Calu3 (cell line): ENCODE measurements around the gene GMPR2. TPM values are rescaled to one million over a fixed set of nuclear protein-coding genes. Genes with fewer than 3 reads are reported as not detected.

Experiments used
- Bru-seq: library from RNA; stranded (reverse); fragments of 400-500 nt; gene quantifications from one replicate; lab custom pipeline; 2021; lab: Mats Ljungman, UMichigan
- BruChase-seq, 2 experiments: library from RNA; stranded (reverse); fragments of 400-500 nt; gene quantifications; one replicate each; lab custom pipeline; 2021; lab: Mats Ljungman, UMichigan
- BruUV-seq: library from RNA; stranded (reverse); fragments of 400-500 nt; replicated peaks from 2 replicates; lab custom pipeline; 2021; lab: Mats Ljungman, UMichigan
- CTCF ChIA-PET: fragments of 300-600 bp; sonication (Branson Sonifier 250); formaldehyde crosslinking; loops from one replicate; lab custom pipeline; 2022; ENCODE audit warnings: antibody characterized with exemption; lab: Charles Lee
- DNase-seq: peaks from one replicate; pipeline ENCODE4 v3.0.0; 2022
- H3K27ac Mint-ChIP-seq: one replicate; pipeline ENCODE4 v1.8.0; 2022; ENCODE audit warnings: mixed read lengths; ENCODE audit not compliant: unreplicated experiment
- H3K27me3 Mint-ChIP-seq: one replicate; pipeline ENCODE4 v1.8.0; 2022; ENCODE audit warnings: mixed read lengths; ENCODE audit not compliant: unreplicated experiment
- H3K36me3 Mint-ChIP-seq: one replicate; pipeline ENCODE4 v1.8.0; 2022; ENCODE audit warnings: mild to moderate bottlenecking, moderate library complexity, mixed read lengths; ENCODE audit not compliant: insufficient read depth, unreplicated experiment
- H3K4me1 Mint-ChIP-seq: one replicate; pipeline ENCODE4 v1.8.0; 2022; ENCODE audit warnings: mild to moderate bottlenecking, low read depth, mixed read lengths; ENCODE audit not compliant: unreplicated experiment
- H3K4me3 Mint-ChIP-seq: one replicate; pipeline ENCODE4 v1.8.0; 2022; ENCODE audit warnings: mild to moderate bottlenecking, low read depth, moderate library complexity, mixed read lengths; ENCODE audit not compliant: unreplicated experiment
- H3K9me3 Mint-ChIP-seq: one replicate; pipeline ENCODE4 v1.8.0; 2022; ENCODE audit warnings: low read depth, mixed read lengths; ENCODE audit not compliant: unreplicated experiment
- CTCF ChIP-seq: fragments of 200-600 bp; IDR thresholded peaks from one replicate; pipeline ENCODE4 v1.8.0; 2022; ENCODE audit warnings: antibody characterized with exemption; ENCODE audit not compliant: unreplicated experiment
- intact Hi-C: fragments of 100-400 bp; cut with micrococcal nuclease; formaldehyde crosslinking; loops from one replicate; pipeline ENCODE4 v1.10.0; 2022; ENCODE audit not compliant: unreplicated experiment
- long read RNA-seq: library from polyadenylated mRNA; stranded (forward); transcript quantifications from one replicate; pipeline ENCODE4 v2.0.0, GENCODE V29; 2022
- total RNA-seq: library from RNA; stranded (reverse); gene quantifications from 2 replicates; pipeline ENCODE4 v1.2.3, GENCODE V29; 2022

GMPR2 gene
- 61.3 and 63.4 TPM in 2 replicates for total RNA-seq
- percentile 74 among the genes with signal in this experiment for Bru-seq, nascent RNA
- percentile 79 among the genes with signal in this experiment for BruChase-seq, experiment 1, labeled RNA remaining after a 6-hour chase
- BruChase-seq, experiment 2, labeled RNA remaining after a 2-hour chase = percentile 78 among the genes with signal in this experiment
- long read RNA-seq, transcript GMPR2-203 (10 exons, 1,652 nt) = minor isoform, 6 of 53 reads
- long read RNA-seq, transcript GMPR2-204 (9 exons, 1,864 nt) = minor isoform, 7 of 53 reads
- long read RNA-seq, transcript GMPR2-202 (10 exons, 1,972 nt) = minor isoform, 7 of 53 reads
- long read RNA-seq, transcript GMPR2-223 (10 exons, 1,893 nt) = major isoform, 17 of 53 reads
- long read RNA-seq, partial matches to known transcripts = 7 of 53 reads
- long read RNA-seq, other reads (novel, unspliced or antisense) = 9 of 53 reads

DNA sequence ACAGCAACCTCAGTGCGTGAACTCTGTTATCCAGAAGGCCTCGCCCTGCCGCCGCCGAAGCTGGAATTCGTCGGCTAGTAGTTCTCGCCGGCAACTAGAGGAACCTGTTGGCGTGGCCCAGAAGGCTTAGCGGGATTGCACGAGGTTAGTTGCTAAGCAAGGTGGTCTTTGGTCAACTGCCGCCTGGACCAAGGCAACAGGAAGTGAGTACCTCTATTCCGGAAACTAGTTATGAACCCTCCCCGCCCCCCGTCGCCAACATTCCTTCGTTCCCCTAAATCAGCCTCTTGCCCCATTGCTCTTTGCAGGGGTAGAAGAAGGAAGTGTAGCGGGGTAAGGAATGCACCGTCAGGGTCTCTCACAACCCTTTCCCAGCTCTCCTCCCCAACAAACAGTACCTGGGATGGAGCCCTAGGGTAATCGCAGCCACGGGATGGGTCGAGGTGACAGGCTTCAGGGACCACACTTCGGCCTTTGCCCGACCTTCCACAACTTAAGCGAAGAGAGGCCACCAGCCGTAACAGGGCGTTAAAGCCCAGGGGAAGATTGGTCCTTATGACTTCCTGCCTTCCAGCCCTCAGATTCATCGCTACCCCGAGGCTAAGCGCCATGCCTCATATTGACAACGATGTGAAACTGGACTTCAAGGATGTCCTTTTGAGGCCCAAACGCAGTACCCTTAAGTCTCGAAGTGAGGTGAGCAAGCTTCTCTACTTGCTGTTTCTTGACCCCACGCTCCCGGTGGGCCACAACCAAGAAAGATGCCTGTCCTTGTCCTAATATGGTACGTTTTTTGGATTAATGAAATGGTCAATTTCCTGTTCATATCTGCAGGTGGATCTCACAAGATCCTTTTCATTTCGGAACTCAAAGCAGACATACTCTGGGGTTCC lies at the start of gene GMPR2:
TSS of gene GMPR2 (plus strand) at position 285 of the 893 bp plus-strand sequence. CDS start at position 610, 325 bp downstream.
- intact Hi-C loops = no loop called here
- BruUV-seq = TSS peak; percentile 61

DNA sequence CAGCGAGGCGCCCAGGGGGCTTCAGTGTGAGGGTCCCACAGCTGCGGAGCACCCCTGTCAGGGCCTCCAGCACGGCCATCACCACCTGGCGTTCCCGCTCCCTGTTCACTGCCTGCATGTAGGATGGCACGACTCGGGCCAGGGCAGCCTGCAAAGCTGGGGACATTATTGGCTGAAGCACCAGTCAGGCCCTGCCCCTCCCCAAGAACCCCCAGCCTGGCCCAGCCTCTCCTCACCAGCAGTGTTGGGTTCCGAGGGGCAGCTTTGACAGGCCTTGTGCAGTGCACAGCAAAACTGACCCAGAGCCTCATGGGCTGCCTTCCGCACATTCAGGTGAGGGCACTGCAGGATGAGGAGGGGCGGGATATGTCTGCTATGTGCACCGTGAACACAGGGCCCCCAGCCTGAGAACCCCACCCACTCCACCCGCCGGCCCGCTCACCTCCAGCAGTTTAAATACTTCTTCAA lies 49.7 kb upstream of the GMPR2 start:
- no TSS peak for BruUV-seq
- DNase-seq = no peak
- Mint-ChIP-seq H3K4me1 (peaks cover 12% of the 10 kb centered on the region), H3K36me3 (peaks cover 70% of the 10 kb centered on the region), H3K9me3 (no peaks in the 10 kb centered on the region), H3K27ac (peak overlapping the region; percentile 13), H3K27me3 (no peaks in the 10 kb centered on the region), H3K4me3 (no peak overlapping the region)
- no peak for TF ChIP-seq CTCF
- CTCF ChIA-PET = no interaction called here
- intact Hi-C loops = no loop called here

More for the DNA sequence above, at the start of gene GMPR2:
- Mint-ChIP-seq H3K9me3 (no peaks in the 10 kb centered on the region), H3K4me3 (peak within 1 kb of the TSS; percentile 83), H3K27ac (peak within 1 kb of the TSS; percentile 67), H3K36me3 (peaks cover 48% of the 10 kb centered on the region), H3K27me3 (no peaks in the 10 kb centered on the region), H3K4me1 (peaks cover 20% of the 10 kb centered on the region)
- CTCF ChIA-PET = no interaction called here
- TF ChIP-seq CTCF = no peak
- no peak for DNase-seq

DNA sequence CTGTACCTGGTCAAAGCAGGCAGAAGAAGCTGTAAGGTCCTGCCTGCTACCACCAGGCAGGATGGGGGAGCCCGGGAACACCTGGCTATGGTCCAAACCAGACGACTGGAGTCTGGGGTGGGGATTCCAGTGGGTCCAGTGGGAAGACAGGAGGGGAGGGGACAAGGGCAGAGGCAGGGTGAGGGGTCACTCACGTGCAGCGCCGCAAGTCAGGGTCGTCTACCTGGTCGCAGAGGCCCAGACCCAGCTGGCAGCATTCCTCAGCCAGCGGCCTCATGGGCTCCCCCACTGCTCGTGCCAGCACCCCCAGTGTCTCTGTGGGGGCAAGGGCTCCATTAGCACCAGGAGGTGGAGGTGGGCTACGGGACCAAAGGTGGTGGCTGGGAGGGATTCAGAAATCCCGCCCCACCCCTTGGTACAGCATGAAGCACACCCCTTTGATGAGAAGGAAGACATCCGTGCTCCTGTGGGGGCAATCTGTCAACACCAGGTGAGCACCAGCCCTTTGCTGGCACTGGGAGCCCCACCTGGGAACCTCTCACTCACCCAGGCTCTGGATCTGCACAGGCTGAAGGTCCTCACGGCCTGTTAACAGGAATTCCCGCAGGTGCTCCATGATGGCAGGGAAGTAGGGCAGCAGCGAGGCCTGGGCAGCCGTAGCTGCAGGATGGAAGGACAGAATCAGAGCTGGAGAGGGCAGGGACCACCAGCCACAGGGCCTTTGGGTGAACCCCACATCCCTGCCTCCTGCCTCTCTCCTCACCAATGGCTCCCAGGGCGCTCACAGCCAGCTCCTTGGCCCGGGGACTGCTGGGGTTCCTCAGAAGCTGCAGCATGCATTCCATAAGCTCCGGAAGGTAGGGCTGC lies 48.4 kb upstream of the GMPR2 start:
- no peak for DNase-seq
- BruUV-seq = no TSS peak
- intact Hi-C loops = no loop called here
- Mint-ChIP-seq H3K9me3 (no peaks in the 10 kb centered on the region), H3K4me1 (peaks cover 18% of the 10 kb centered on the region), H3K4me3 (no peak overlapping the region), H3K27me3 (no peaks in the 10 kb centered on the region), H3K36me3 (peaks cover 78% of the 10 kb centered on the region), H3K27ac (no peak overlapping the region)
- TF ChIP-seq CTCF = no peak
- CTCF ChIA-PET = no interaction called here
